SIG-M5 (cell line): ENCODE measurements around the gene PPL.

Experiments
- DNase-seq: peaks from one replicate; lab custom pipeline; 2025; lab: John Stamatoyannopoulos, UW

PPL gene

GRCh38 chr16:4886151-4886550 is 50.8 kb downstream of the PPL start:
- no peak for DNase-seq

- DNase-seq = no peak
These were observed 51.7 kb downstream of the PPL start for GRCh38 chr16:4884972-4885874.

- DNase-seq = no peak
These were observed 52.7 kb downstream of the PPL start for GRCh38 chr16:4884209-4884608.

GRCh38 chr16:4883501-4883900 is 53.4 kb downstream of the PPL start:
- DNase-seq = no peak

GRCh38 chr16:4882633-4883285 is 54.2 kb downstream of the PPL start:
- no peak for DNase-seq

- no peak for DNase-seq
These were observed 54.8 kb downstream of the PPL start for GRCh38 chr16:4882000-4882632.

GRCh38 chr16:4880006-4880580 is 56.9 kb downstream of the PPL start:
- no peak for DNase-seq

- DNase-seq = no peak
These were observed 57.9 kb downstream of the PPL start for GRCh38 chr16:4879049-4879448.

- no peak for DNase-seq
These were observed 59.6 kb downstream of the PPL start for GRCh38 chr16:4877380-4877685.

- DNase-seq = no peak
These were observed 60.1 kb downstream of the PPL start for GRCh38 chr16:4876646-4877379.

GRCh38 chr16:4874666-4875065 is 62.3 kb downstream of the PPL start:
- DNase-seq = no peak

- no peak for DNase-seq
These were observed 63.9 kb downstream of the PPL start for GRCh38 chr16:4873091-4873490.

GRCh38 chr16:4871071-4871470 is 65.9 kb downstream of the PPL start:
- DNase-seq = no peak

GRCh38 chr16:4870138-4870671 is 66.7 kb downstream of the PPL start:
- DNase-seq = no peak

GRCh38 chr16:4869147-4869805 is 67.7 kb downstream of the PPL start:
- no peak for DNase-seq

GRCh38 chr16:4868535-4868934 is 68.4 kb downstream of the PPL start:
- no peak for DNase-seq

GRCh38 chr16:4868026-4868425 is 68.9 kb downstream of the PPL start:
- DNase-seq = no peak

GRCh38 chr16:4866586-4866985 is 70.4 kb downstream of the PPL start:
- no peak for DNase-seq

- DNase-seq = no peak
These were observed 71.6 kb downstream of the PPL start for GRCh38 chr16:4865231-4865860.

- DNase-seq = no peak
These were observed 72.2 kb downstream of the PPL start for GRCh38 chr16:4864728-4865127.

- no peak for DNase-seq
These were observed 74.3 kb downstream of the PPL start for GRCh38 chr16:4862639-4863038.
